ENCODE measurements around the gene LEF1.

The LEF1 gene

DNA sequence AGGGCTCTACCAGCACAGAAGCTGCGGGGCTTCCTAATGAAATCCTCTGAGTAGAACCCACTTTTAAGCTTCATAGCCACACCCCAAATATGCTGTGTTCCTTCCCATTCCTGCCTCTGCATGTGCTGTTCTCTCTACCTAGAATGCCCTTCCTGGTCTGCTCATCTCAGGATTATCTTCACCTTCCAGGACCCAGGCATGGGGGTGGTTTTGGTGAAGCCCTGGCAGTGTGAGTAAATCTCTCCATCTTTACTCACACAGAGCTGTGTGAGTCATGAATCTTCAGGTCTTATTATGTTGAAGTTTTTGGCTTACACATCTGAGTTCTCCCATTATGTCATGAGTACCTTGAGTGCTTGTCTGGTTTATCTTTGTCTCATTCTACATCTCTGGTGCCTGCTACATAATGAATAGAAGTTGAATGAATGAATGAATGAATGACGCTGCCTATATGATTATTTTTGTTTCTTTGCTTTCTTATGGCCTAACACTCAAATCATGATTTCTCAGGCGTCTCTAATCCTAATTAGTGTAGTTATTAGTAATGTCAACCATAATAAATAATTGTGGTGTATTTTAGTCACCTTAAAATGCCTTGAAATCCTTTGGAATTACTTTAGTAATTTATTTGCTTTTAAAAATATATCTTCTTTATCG is 137.2 kb downstream of the LEF1 start:
- peaks cover 20% of the 10 kb centered on the region for H3K4me1 ChIP-seq (ENCODE audit: low read length)
- TF ChIP-seq, protein P1, sequence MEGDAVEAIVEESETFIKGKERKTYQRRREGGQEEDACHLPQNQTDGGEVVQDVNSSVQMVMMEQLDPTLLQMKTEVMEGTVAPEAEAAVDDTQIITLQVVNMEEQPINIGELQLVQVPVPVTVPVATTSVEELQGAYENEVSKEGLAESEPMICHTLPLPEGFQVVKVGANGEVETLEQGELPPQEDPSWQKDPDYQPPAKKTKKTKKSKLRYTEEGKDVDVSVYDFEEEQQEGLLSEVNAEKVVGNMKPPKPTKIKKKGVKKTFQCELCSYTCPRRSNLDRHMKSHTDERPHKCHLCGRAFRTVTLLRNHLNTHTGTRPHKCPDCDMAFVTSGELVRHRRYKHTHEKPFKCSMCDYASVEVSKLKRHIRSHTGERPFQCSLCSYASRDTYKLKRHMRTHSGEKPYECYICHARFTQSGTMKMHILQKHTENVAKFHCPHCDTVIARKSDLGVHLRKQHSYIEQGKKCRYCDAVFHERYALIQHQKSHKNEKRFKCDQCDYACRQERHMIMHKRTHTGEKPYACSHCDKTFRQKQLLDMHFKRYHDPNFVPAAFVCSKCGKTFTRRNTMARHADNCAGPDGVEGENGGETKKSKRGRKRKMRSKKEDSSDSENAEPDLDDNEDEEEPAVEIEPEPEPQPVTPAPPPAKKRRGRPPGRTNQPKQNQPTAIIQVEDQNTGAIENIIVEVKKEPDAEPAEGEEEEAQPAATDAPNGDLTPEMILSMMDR (IDR thresholded peaks at IDR 0.05; ENCODE audit: low read depth, low read length), result no peak
- TF ChIP-seq EZH2phosphoT487 (IDR thresholded peaks at IDR 0.05; ENCODE audit: low read depth), result no peak
- H2AFZ ChIP-seq (ENCODE audit: low read depth, low read length), result no peak overlapping the region
- no peaks in the 10 kb centered on the region for H3K27me3 ChIP-seq (ENCODE audit: low read depth, low read length)
- no peak overlapping the region for H3K4me3 ChIP-seq (ENCODE audit: low read length)
- H3K36me3 ChIP-seq (replicated peaks; ENCODE audit: low read depth, low read length), result peaks cover 48% of the 10 kb centered on the region
- H3K9me3 ChIP-seq (ENCODE audit: insufficient read depth, low read length), result no peaks in the 10 kb centered on the region
- no peak overlapping the region for H3K9ac ChIP-seq (ENCODE audit: low read length)
- no peak overlapping the region for H3K4me2 ChIP-seq (ENCODE audit: low read length)
- no peaks in the 10 kb centered on the region for H4K20me1 ChIP-seq (ENCODE audit: insufficient read depth, low read length)
- no peak overlapping the region for H3K27ac ChIP-seq (ENCODE audit: low read length)
- no peaks in the 10 kb centered on the region for H3K79me2 ChIP-seq (ENCODE audit: low read length)

DNA sequence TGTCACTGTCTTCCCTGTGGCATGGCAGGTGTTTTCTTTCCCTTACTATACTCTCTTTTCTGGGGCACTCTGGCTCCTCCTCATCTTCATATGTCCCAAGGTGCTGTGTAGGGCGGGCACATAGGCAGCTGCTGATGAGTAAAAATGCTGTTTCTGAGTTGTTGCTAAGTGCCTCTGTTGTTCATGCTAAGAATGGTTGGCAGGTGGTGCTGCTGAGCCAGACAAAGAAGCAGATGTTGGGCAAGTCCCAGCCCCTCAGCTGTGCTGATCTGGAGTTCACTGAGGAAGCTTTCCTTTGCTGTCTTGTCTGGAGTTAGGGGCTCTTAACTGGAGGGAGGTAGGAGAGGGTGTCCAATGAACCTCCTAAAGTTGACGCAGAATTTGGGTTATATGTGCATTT is 138.4 kb downstream of the LEF1 start:
- no peaks in the 10 kb centered on the region for H4K20me1 ChIP-seq (ENCODE audit: insufficient read depth, low read length)
- no peak overlapping the region for H3K4me3 ChIP-seq (ENCODE audit: low read length)
- no peak overlapping the region for H3K4me2 ChIP-seq (ENCODE audit: low read length)
- no peaks in the 10 kb centered on the region for H3K9me3 ChIP-seq (ENCODE audit: insufficient read depth, low read length)
- H3K36me3 ChIP-seq (replicated peaks; ENCODE audit: low read depth, low read length), result peaks cover 48% of the 10 kb centered on the region
- H3K79me2 ChIP-seq (ENCODE audit: low read length), result no peaks in the 10 kb centered on the region
- no peak overlapping the region for H3K9ac ChIP-seq (ENCODE audit: low read length)
- peaks cover 15% of the 10 kb centered on the region for H3K4me1 ChIP-seq (ENCODE audit: low read length)
- no peaks in the 10 kb centered on the region for H3K27me3 ChIP-seq (ENCODE audit: low read depth, low read length)
- TF ChIP-seq EZH2phosphoT487 (IDR thresholded peaks at IDR 0.05; ENCODE audit: low read depth), result no peak
- TF ChIP-seq, protein P1 (IDR thresholded peaks at IDR 0.05; ENCODE audit: low read depth, low read length), result peak; percentile 76
- H2AFZ ChIP-seq (ENCODE audit: low read depth, low read length), result no peak overlapping the region
- no peak overlapping the region for H3K27ac ChIP-seq (ENCODE audit: low read length)

DNA sequence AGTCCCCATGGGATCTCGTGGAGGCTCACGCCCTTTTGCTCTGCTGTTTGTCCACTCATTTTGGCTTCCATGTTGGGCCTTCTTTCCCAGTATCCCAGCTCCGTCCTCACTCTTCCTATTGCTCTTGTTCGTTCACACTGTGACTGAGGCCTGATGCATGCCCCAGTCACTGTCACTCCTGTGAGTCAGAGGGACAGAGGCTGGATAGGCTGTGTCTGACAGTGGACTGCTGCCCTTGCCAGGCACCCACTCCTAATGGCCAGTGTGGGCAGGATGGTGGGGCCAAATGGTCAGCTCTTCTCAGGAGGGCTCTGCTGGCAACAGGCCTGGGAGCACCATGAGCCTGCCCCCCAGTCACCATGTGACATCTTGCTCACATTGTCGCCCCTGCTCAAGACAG is 139.0 kb downstream of the LEF1 start:
- Histone ChIP-seq H3K4me3 (ENCODE audit: low read length) (no peak overlapping the region), H3K27me3 (ENCODE audit: low read depth, low read length) (no peaks in the 10 kb centered on the region), H2AFZ (ENCODE audit: low read depth, low read length) (no peak overlapping the region), H4K20me1 (ENCODE audit: insufficient read depth, low read length) (no peaks in the 10 kb centered on the region), H3K9ac (ENCODE audit: low read length) (no peak overlapping the region), H3K4me2 (ENCODE audit: low read length) (no peak overlapping the region), H3K4me1 (ENCODE audit: low read length) (peaks cover 15% of the 10 kb centered on the region), H3K36me3 (replicated peaks; ENCODE audit: low read depth, low read length) (peaks cover 51% of the 10 kb centered on the region), H3K79me2 (ENCODE audit: low read length) (no peaks in the 10 kb centered on the region), H3K9me3 (ENCODE audit: insufficient read depth, low read length) (no peaks in the 10 kb centered on the region), H3K27ac (ENCODE audit: low read length) (no peak overlapping the region)
- TF ChIP-seq EZH2phosphoT487 (IDR thresholded peaks at IDR 0.05; ENCODE audit: low read depth), result no peak
- TF ChIP-seq, protein P1 (IDR thresholded peaks at IDR 0.05; ENCODE audit: low read depth, low read length), result no peak

DNA sequence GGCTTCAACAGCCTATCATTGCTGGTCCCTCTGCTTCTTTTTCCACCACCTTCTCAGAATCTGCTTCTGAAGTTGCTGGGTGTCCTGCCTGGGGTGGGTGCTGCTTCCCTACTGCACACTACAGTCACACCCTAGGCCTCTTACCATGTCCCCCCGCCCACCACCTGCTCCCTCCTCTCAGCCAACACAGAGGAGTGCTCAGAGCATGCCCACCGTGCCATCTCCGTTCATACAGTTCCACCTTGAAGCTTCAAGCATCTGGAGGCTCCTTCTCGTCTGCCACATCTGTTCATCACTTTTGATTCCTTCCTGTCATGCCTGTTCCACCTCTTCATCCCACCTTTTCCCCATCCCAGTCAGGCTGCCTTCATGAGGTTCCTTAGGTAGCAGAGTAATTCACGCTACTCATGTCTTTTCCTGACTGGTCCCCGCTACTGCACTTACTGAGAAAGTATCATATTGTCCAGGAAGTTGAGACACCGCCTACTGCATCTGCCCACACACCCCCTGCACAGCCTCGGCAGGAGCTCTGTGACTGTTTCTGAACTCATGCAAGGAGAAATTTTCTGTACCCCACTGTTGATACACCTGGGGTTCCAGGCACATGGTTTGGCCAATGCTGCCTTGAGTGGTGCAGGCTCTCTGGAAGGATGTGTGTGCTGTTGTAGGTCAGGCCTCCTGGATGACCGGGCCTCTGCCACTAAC is 139.6 kb downstream of the LEF1 start:
- H2AFZ ChIP-seq (ENCODE audit: low read depth, low read length), result no peak overlapping the region
- no peaks in the 10 kb centered on the region for H3K27me3 ChIP-seq (ENCODE audit: low read depth, low read length)
- no peaks in the 10 kb centered on the region for H3K9me3 ChIP-seq (ENCODE audit: insufficient read depth, low read length)
- peaks cover 15% of the 10 kb centered on the region for H3K4me1 ChIP-seq (ENCODE audit: low read length)
- no peak for TF ChIP-seq EZH2phosphoT487 (IDR thresholded peaks at IDR 0.05; ENCODE audit: low read depth)
- TF ChIP-seq, protein P1 (IDR thresholded peaks at IDR 0.05; ENCODE audit: low read depth, low read length), result no peak
- no peak overlapping the region for H3K9ac ChIP-seq (ENCODE audit: low read length)
- H4K20me1 ChIP-seq (ENCODE audit: insufficient read depth, low read length), result no peaks in the 10 kb centered on the region
- H3K27ac ChIP-seq (ENCODE audit: low read length), result no peak overlapping the region
- peaks cover 50% of the 10 kb centered on the region for H3K36me3 ChIP-seq (replicated peaks; ENCODE audit: low read depth, low read length)
- no peaks in the 10 kb centered on the region for H3K79me2 ChIP-seq (ENCODE audit: low read length)
- no peak overlapping the region for H3K4me3 ChIP-seq (ENCODE audit: low read length)
- H3K4me2 ChIP-seq (ENCODE audit: low read length), result no peak overlapping the region
